DMS 273 treated with DMSO at 0.1 percent for 48 hours (cell line): ENCODE data around the gene SENP5.
"Not testable (repeated sequence)": the region's sequence is repeated elsewhere in the genome, so short reads cannot be mapped to it uniquely, and the experiment has no call there.

Experiments
- DNase-seq: peaks from one replicate; lab custom pipeline; 2025; lab: John Stamatoyannopoulos, UW

SENP5 gene

GRCh38 chr3:196942915-196943277, 75.2 kb downstream of the SENP5 start:
- DNase-seq = no peak

DNA sequence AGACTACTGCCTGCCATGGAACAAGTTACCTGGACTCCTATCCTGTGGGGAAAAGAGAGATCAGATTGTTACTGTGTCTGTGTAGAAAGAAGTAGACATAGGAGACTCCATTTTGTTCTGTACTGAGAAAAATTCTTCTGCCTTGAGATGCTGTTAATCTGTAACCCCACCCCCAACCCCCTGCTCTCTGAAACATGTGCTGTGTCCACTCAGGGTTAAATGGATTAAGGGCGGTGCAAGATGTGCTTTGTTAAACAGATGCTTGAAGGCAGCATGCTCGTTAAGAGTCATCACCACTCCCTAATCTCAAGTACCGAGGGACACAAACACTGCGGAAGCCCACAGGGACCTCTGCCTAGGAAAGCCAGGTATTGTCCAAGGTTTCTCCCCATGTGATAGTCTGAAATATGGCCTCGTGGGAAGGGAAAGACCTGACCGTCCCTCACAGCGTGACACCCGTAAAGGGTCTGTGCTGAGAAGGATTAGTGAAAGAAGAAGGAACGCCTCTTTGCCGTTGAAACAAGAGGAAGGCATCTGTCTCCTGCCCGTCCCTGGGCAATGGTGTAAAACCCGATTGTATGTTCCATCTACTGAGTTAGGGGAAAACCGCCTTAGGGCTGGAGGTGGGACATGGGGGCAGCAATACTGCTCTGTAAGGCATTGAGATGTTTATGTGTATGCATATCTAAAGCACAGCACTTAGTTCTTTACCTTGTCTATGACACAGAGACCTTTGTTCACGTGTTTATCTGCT, 76.5 kb downstream of the SENP5 start:
- DNase-seq = not testable (repeated sequence)

DNA sequence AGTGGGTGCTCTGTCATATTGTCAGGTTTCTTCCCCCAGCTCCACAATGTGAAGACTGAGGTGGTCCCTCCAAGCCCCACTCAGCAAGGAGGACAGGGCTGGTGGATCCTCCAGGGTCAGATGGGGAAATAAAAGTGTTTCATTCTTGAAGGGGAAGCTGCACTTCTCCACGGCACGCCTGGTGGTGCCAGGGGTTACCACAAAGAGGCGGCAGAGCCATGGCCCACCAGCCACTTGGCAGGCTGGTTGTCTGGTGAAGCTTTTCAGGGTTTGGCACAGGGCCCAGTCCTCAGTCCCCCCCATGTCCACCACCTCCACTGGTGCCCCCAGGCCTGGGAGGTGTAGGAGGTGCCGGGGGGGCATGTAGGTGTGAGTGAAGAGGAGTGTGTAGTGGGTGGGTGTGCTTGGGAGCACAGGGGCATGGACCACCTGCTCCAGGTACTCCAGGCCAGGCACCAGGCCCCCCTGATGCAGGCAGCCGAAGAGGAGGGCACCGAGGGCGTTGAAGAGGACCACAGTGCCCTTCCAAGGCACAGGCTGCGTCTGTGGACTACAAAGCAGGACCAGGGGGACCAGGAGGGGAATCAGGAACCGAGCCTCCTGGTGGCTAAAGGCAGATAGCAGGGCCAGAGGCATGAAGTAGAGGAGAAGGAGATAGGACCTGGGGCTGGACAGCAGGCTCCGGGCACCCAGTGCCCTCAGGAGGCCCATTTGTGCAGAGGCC, 79.6 kb downstream of the SENP5 start:
- DNase-seq = no peak

DNA sequence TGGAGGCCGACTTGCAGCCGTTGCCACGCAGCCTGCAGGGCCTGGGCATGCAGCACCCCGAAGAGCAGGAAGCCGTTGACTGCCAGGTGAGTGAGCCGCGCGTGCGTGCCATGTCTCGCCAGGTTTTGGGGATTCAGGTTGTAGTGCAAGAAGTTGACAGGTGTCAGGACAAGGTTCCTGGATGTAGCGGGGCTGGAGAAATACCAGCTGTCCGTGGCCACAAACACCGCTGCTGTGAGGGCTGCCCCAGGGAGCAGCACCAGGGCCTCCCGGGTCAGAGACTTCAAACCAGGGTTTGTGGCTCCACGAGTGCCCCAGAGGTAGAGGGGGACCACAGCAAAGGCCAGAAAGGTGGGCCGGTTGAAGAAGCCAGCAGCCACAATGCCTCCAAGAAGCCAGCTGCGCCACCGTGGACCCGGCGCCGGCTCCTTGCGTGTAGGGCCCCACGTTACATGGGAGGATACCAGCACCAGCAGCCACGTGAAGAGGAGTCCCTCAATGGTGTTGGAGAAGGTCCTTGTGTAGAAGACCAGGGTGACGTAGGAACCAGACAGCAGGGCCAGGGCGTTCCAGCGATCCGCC, 80.2 kb downstream of the SENP5 start:
- no peak for DNase-seq

- no peak for DNase-seq
Observed at GRCh38 chr3:196948442-196949284, 80.9 kb downstream of the SENP5 start.

- DNase-seq = no peak
Observed at GRCh38 chr3:196949285-196949619, 81.5 kb downstream of the SENP5 start.

- DNase-seq = no peak
Observed at GRCh38 chr3:196949750-196950149, 82.0 kb downstream of the SENP5 start.

DNA sequence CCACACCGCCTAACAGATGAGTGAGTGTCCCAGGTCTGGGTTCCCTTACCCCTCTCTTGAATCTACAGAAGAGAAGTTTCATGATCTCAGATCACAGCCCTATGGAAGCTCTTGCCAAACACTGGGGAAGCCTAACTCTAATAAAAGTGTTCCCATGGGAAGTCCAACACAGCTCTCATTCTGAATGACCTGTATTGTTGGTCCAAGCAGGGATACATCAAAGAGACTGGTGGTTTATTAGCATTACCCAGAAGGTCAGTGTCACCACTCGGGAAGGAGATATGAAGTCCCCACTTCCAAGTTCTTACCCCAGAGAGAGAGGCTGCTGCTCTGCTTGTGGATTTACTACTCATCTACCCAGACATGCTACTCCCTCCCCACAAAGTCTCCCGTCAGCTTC, 83.7 kb downstream of the SENP5 start:
- DNase-seq = no peak

GRCh38 chr3:196954832-196955231, 87.1 kb downstream of the SENP5 start:
- DNase-seq = no peak

- no peak for DNase-seq
Observed at GRCh38 chr3:196962108-196962929, 94.6 kb downstream of the SENP5 start.

- no peak for DNase-seq
Observed at GRCh38 chr3:196962930-196963630, 95.4 kb downstream of the SENP5 start.

GRCh38 chr3:196963631-196963953, 95.9 kb downstream of the SENP5 start:
- no peak for DNase-seq

GRCh38 chr3:196965112-196965803, 97.5 kb downstream of the SENP5 start:
- DNase-seq = no peak

DNA sequence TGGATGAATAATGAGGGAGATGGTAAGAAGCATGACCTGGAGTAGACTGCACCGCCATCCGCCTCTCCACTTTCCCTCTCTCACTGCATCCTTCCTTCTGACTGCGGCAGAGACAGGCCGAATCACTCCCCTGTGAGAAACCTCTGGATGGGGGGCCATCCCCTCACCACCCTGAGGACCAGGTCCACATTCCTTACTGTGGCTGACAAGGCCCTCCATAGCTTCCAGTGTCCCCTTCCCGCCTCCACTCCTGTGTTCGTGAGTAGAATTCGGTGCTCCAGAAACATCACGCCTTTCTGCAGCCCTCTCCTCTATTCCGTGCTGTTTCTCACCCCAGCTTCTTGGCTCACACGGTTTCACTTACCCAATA, 98.1 kb downstream of the SENP5 start:
- DNase-seq = no peak

GRCh38 chr3:196966526-196967401, 99.0 kb downstream of the SENP5 start:
- no peak for DNase-seq

DNA sequence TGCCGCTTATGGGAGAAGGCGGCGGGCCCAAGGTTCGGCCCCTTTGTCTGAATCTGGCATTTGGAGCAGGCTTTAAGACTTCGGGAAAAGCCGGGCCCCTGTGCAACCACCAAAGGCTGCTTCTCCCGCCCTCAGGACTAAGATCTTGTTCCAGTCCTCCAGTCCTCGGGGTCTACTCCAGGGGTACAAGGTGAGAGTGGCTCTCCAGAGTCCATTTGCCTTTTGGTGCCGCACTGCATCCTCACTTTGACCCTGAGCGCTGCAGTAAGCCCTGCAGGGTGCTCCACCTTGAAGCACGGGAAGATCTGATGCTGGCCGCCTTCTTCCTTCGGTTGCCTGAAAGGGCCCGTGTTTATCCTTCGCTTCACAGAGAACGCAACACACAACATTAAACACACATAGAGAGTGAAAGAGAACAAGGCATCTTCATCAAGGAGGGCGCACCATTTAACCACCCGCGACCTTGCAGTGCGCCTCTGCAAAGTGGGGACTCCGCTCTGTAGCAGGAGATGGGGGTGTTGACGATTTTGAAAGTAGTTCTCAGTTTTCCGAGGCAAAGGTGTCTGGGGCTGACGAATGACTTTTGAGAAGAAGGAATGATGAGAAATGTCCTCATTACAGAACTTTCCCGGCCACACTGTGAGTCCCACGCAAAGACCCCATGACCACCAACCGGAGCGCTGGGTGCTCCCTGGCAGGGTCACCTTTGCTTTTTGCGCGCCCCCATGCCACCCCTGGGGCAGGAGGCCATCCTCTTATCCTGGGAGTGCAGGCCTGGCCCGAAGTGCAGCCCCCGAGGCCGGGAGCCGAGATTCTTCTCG, 99.9 kb downstream of the SENP5 start:
- no peak for DNase-seq

DNA sequence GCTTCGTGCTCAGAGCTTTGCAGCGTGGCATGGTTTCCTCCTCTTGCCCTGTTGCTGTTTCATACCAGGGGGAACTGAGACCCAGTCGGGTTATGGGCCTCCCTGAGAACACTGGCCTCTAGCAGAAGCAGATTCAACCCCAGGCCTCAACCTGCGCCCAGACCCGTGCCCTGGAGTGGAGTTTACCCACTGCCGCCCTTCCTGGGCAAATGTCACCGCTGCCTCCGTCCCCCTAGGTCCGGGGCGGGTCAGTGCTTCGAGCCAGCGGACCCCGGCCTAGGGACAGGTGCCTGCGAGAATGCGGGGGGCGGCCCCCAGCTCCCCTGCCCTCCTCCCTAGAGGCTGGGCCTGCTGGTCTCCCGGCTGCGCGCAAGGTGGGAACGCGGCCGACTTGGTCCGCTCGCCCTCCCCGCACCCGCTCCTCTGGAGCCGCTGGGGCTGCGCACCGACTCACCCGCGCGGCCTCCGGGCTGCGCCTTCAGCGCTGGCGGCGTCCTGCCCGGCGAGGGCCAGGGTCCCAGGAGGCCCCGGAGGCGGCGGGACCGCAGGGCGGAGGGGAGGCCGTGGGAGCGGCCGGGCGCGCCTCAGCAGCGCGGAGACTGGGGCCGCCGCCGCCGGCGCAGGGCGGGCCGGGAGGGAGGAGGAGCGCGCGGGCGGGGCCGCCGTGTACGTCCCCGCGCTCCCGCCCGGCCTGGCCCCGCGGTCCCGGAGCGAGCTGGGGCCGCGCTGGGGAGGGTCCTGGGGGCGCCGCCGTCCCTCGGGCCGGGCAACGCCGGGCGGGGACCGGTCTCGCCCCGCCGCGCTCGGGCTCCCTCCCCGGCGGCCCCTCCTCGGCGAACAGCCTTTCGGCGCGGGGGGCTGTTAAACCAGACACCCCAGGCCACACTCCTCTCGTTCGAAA, 100.8 kb downstream of the SENP5 start, which contains the start of gene PIGZ:
PIGZ (minus strand) TSS at position 601 of the 901 bp plus-strand sequence. CDS start 16,802 bp downstream, outside the sequence.
- no peak for DNase-seq
